ENCODE measurements around the gene NES.

GRCh38 chr1:156708218-156708661 is 31.0 kb upstream of the NES start:
- no peak for TF ChIP-seq SRF (IDR thresholded peaks at IDR 0.05; ENCODE audit: low read depth)
- no peak for TF ChIP-seq CTCF (IDR thresholded peaks at IDR 0.05 in 2 of 3, conservative IDR thresholded peaks at IDR 0.05 in 1 of 3; ENCODE audit: borderline replicate concordance in 1 of 3, insufficient read depth in 1 of 3, low read depth in 2 of 3, low read length in 2 of 3)
- TF ChIP-seq ZNF274 (IDR thresholded peaks at IDR 0.05; ENCODE audit: low read depth, low read length): no peak
- TF ChIP-seq SIN3A (IDR thresholded peaks at IDR 0.05; ENCODE audit: low read depth): no peak
- no peak for TF ChIP-seq POLR2AphosphoS5 (IDR thresholded peaks at IDR 0.05; ENCODE audit: low read depth, low read length)
- TF ChIP-seq REST (IDR thresholded peaks at IDR 0.05; ENCODE audit: low read depth): no peak
- no peak for TF ChIP-seq POLR2A (IDR thresholded peaks at IDR 0.05; ENCODE audit: borderline replicate concordance, extremely low read depth, insufficient read depth, insufficient read length)
- TF ChIP-seq EZH2 (IDR thresholded peaks at IDR 0.05): no peak
- TF ChIP-seq RAD21 (IDR thresholded peaks at IDR 0.05; ENCODE audit: low read depth): no peak
- no peak for TF ChIP-seq CEBPB (IDR thresholded peaks at IDR 0.05; ENCODE audit: low read depth)
- no peak for TF ChIP-seq EZH2phosphoT487 (IDR thresholded peaks at IDR 0.05; ENCODE audit: borderline replicate concordance)
- TF ChIP-seq SP1 (IDR thresholded peaks at IDR 0.05; ENCODE audit: low read depth): no peak
- TF ChIP-seq JUND (IDR thresholded peaks at IDR 0.05): no peak
